Stimulated activated CD8-positive, alpha-beta memory T cell treated with anti-CD3 and anti-CD28 coated beads, Interleukin-4, amount 100 ng/mL, for 1 hour (primary cell): ENCODE data around the gene LRCH4.

Experiments used
- DNase-seq, 2 donors: peaks; one replicate each; pipeline ENCODE4 v3.0.0-alpha.2; 2020; ENCODE audit warnings: low read depth in 2 of 2, low spot score in 1 of 2

The LRCH4 gene

GRCh38 chr7:100582650-100583049 lies 3.3 kb downstream of the LRCH4 start:
- no peak for DNase-seq

DNA sequence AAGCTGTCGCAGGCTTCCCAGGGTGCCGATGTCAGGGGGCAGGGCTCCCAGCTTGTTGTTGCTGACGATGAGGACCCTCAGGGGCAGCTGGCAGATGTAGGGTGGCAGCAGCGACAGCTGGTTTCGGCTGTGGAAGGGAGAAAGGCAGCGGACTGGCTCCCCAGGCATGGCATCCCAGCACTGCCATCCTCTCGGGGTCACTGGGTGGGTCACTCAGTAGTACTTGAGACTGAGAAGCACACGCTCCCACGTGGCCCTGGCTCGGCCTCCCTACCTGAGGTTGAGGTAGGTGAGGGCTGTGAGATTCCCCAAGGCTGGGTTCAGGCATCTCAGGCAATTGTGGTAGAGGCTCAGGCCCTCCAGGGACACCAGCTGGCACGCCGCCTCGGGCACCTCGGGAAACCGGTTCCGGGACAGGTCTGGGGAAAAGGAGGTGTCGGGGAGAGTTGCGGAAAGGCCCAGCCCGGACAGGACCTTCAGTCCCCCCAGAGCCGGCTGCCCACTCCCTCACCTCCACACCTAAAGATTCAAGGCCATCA lies 3.8 kb downstream of the LRCH4 start:
- no peak for DNase-seq

DNA sequence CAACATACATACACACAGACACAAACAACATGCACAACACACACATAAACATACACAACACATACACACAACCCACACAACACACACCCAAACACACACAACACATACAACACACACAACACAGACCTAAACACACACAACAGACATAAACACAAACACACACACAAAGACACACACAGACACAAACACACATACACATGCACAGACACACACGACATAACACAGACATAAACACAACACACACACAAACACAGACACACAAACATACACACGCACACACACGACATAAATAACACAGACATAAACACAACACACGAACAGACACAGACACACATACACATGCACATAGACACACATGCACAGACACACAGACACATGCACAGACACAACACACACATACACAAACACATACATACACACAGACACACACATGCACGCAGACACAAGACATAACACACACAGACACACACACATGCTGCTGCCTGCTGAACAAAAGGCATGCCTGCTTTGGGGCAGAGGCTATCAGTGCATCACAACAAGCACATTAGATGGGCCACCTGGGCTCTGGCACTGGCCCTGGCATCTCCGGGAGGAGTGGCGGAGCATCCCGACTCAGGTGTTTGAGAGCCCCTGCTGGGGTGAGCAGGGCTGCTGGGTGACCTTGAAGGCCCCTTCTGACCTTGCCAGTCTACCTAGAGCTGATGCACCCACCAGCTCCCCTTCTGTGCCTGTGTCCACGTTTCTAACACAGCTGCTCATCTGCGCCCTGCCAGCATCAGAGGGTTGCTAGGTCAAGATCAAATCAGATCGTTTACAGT lies 5.3 kb downstream of the LRCH4 start:
- no peak for DNase-seq

DNA sequence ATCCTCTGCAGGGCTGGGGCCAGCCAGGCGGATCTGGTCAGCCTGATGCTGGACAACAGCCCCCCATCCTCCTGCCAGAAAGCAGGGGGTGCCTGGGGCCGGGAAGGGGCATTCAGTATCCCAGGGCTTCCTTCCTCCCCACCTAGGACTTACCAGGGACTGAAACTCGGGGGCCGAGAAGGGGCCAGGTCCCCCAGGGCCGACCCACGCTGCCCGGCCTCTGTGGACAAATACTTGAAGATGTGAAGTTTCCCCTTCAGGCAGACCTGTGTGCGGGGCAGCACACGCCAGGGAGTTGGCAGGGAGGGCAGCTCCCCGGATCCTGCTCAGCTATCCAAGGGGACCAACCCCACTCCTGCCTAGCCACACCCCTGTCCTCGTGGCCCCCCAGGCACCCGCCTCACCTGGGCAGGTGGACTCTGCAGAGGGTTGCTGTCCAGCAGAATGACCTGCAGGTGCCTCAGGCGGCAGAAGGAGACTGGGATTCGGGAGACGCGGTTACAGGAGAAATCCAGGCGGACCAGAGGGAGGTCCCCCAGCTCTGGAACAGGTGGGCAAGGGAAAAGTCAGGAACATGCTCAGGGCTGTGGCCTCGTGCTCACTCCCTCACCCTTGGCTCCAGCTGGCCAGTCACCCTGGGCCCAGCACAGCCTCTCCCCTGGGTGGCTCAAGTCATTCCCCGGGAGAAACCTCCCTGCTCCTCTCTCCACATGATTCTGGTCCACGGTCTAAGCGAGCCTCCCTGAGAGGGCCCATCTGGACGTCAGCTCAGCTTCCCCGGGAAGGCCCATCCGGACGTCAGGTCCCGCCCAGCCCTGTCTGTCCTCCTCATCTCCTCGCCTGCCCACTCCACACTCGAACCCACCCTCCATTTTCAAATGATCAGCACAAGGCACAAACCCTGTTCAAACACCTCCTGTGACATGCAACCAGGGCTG lies 7.4 kb downstream of the LRCH4 start:
- no peak for DNase-seq

DNA sequence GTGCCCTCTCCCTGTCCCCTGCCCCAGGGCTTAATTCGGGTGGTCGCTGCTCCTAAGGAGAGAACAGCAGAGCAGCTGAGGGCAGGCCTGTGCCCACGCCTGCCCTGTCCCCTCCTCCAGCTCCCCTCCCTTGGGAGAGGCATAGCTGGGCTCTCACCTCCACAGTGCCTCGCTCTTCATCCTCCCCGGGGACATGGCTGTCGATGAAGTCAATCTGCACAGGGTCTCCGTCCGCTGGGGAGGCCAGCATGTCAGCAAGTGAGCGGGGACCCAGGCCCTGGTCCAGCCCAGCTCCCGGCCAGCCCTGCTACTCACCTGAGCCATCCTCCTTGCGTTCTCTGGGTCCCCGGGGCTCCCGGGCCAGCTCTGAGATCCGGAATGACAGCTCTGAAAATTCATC lies 8.4 kb downstream of the LRCH4 start:
- DNase-seq: no peak

GRCh38 chr7:100577103-100577502 lies 8.8 kb downstream of the LRCH4 start:
- no peak for DNase-seq

- DNase-seq: no peak
Measured at GRCh38 chr7:100576384-100576993, 9.4 kb downstream of the LRCH4 start.

GRCh38 chr7:100575746-100576383 lies 10.1 kb downstream of the LRCH4 start:
- no peak for DNase-seq

GRCh38 chr7:100575206-100575631 lies 10.7 kb downstream of the LRCH4 start:
- DNase-seq: no peak

- no peak for DNase-seq
Measured at GRCh38 chr7:100574362-100575205, 11.3 kb downstream of the LRCH4 start.

GRCh38 chr7:100573691-100574361 lies 12.1 kb downstream of the LRCH4 start, which contains the start of gene SAP25:
Gene SAP25, minus strand, starts transcription at chr7:100573900. Its CDS starts 158 bp downstream, at chr7:100573742.
- no peak for DNase-seq

GRCh38 chr7:100572949-100573675 lies 12.8 kb downstream of the LRCH4 start:
- no peak for DNase-seq

GRCh38 chr7:100572281-100572948 lies 13.5 kb downstream of the LRCH4 start:
- no peak for DNase-seq

DNA sequence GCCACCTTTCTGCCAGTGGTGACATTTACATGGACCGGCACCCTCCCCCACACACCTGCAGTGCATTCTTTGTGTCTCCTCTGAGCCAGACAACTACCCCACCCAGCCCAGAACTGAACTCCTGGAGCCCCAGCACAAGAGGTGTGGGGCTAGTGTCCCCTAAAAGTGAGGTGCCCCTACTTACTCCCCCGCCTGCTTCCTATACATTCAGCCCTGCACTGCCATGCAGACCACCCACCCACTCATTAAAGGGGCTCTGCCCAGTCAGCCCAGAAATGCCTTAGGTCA lies 14.2 kb downstream of the LRCH4 start:
- no peak for DNase-seq

DNA sequence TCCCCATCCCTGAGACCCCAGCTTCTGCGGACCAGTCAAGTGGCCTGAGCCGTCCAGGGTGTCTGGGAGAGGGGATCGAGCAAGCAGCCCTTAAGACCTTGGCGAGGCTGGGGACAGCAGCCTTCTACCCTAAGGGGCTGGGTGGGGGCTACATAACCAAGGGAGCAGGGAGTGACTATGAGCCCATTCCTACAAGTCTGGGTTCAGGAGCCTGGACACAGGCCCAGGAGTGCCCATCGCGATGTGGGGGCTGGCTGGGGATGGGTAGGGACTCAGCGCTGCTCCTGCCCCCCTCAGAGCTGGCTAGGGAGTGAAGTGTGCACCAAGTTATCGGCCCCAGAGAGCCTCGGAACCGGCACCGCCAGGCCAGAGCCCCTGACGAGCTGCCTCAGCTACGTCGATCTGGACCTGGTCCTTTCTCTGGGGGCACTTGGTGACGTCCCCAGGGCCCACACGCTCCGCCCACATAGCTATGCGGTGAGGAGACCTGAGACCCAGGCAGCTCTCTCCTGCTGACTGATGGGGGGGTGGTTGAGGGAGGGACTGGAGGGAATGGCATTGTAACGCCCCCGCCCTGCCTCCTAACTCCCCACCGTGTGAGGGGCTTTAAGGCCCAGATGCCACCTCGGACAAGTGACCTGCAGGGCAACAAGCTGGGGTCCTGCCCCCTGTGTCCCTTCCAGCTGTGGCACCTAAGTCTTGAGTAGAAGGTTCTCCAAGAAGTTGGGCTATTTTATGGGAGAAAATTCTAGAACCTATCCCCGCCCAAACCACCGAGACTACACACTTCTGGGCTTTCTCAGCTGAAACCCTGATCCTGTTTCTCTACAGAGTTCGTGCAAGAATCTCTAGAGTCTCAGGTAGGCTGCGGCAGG lies 14.7 kb downstream of the LRCH4 start:
- no peak for DNase-seq

GRCh38 chr7:100568896-100569844 lies 16.8 kb downstream of the LRCH4 start:
- no peak for DNase-seq
